Natural killer cell (primary cell): ENCODE results near the gene APLF. TPM values are rescaled to one million over a fixed set of nuclear protein-coding genes. Genes with fewer than 3 reads are reported as not detected.

Experiments used
- ATAC-seq, 3 donors: fragments of 150-1000 bp in 2 of 3; fragments of 200-7000 bp in 1 of 3; cut with Tn5 transposase; 1 replicate in 1 of 3; 2 replicates in 2 of 3; pipeline ENCODE4 v1.10.0; 2021; ENCODE audit warnings: mild to moderate bottlenecking in 2 of 3, moderate library complexity in 2 of 3
- DNase-seq, 2 donors: peaks; one replicate each; pipeline versions ENCODE4 v3.0.0 to v3.0.0-alpha.2; 2013 to 2021; ENCODE audit warnings: mixed read lengths in 1 of 2
- H3K27ac ChIP-seq: one replicate; pipeline ENCODE4 v1.5.1; 2013; ENCODE audit warnings: mild to moderate bottlenecking, low read length
- H3K27me3 ChIP-seq: one replicate; pipeline ENCODE4 v1.6.1; 2013; ENCODE audit warnings: low read length; ENCODE audit not compliant: control insufficient read depth, insufficient read depth
- H3K36me3 ChIP-seq: one replicate; pipeline ENCODE4 v1.6.1; 2013; ENCODE audit warnings: low read length; ENCODE audit not compliant: control insufficient read depth, insufficient read depth
- H3K4me1 ChIP-seq: one replicate; pipeline ENCODE4 v1.6.1; 2013; ENCODE audit warnings: low read length; ENCODE audit not compliant: control insufficient read depth, insufficient read depth
- H3K4me3 ChIP-seq: one replicate; pipeline ENCODE4 v1.5.1; 2013; ENCODE audit warnings: low read length
- H3K9me3 ChIP-seq: one replicate; pipeline ENCODE4 v1.6.1; 2013; ENCODE audit warnings: low read length; ENCODE audit not compliant: control insufficient read depth, insufficient read depth
- H3K27ac Mint-ChIP-seq, 2 donors: one replicate each; pipeline ENCODE4 v1.8.0; 2022; ENCODE audit warnings: mild to moderate bottlenecking in 2 of 2, mixed read lengths in 2 of 2, moderate library complexity in 1 of 2
- H3K27me3 Mint-ChIP-seq, 2 donors: one replicate each; pipeline ENCODE4 v1.8.0; 2022; ENCODE audit warnings: low read depth in 2 of 2, mixed read lengths in 2 of 2
- H3K36me3 Mint-ChIP-seq: one replicate; pipeline ENCODE4 v1.8.0; 2022; ENCODE audit warnings: mixed read lengths
- H3K4me1 Mint-ChIP-seq, 2 donors: one replicate each; pipeline ENCODE4 v1.8.0; 2022; ENCODE audit warnings: mixed read lengths in 2 of 2
- H3K4me3 Mint-ChIP-seq: one replicate; pipeline ENCODE4 v1.8.0; 2022; ENCODE audit warnings: mild to moderate bottlenecking, moderate library complexity, mixed read lengths
- H3K9me3 Mint-ChIP-seq, 2 donors: one replicate each; pipeline ENCODE4 v1.8.0; 2022; ENCODE audit warnings: mixed read lengths in 2 of 2
- CTCF ChIP-seq: fragments of 200-600 bp; IDR thresholded peaks from one replicate; pipeline ENCODE4 v1.8.0; 2022; ENCODE audit warnings: antibody characterized with exemption
- WGBS: methylation state at CpG from one replicate; pipeline ENCODE4 v1.1.7; 2013; ENCODE audit warnings: missing lambda C conversion rate; ENCODE audit not compliant: insufficient coverage; 5-methylcytosine and 5-hydroxymethylcytosine counted together
- intact Hi-C: fragments of 100-400 bp; cut with micrococcal nuclease; formaldehyde crosslinking; loops from one replicate; pipeline ENCODE4 v1.14.2; 2022
- total RNA-seq, 4 donors: library from RNA; stranded (reverse); fragments of 120-200 nt in 1 of 4; gene quantifications; one replicate each; pipeline versions ENCODE4 v1.2.3 to v1.2.4, GENCODE V29; 2013 to 2022

Gene APLF
- total RNA-seq, 3 donors from 2014 or later (not counting 1 experiment from before 2014, with no cell fraction given): 2.2 to 4.3 (median 3.8) TPM

DNA sequence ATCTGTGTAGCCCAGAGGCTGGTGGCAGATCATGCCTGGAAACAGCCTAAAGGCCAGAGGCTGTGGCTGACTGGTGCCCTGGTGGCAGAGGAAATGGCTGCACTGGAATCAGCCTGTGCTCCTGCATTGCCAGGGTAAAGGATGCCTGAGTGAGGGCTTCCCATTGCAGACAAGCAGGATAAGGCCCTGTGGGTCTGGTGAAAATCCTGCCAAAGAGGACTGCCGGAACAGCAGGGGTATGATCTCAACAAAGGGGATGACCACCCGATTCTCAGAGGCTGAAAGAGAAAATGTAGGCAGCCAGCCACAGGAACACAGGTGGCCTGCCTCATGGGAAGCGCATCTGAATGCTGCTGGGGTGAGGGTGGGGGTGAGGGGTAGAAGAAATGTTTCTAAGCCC lies 48.5 kb upstream of the APLF start:
- Histone ChIP-seq H3K4me1 (peaks cover 38% of the 10 kb centered on the region), H3K4me3 (no peak overlapping the region), H3K27ac (peak overlapping the region; percentile 16), H3K36me3 (no peaks in the 10 kb centered on the region), H3K9me3 (no peaks in the 10 kb centered on the region), H3K27me3 (no peaks in the 10 kb centered on the region)
- no peak for TF ChIP-seq CTCF
- ATAC-seq: peak in 2 of 3 donors; percentile 35 to 47
- H3K9me3 Mint-ChIP-seq: no peaks in the 10 kb centered on the region
- no peaks in the 10 kb centered on the region for H3K36me3 Mint-ChIP-seq
- H3K27ac Mint-ChIP-seq: peak overlapping the region; percentile 83 to 87
- H3K4me1 Mint-ChIP-seq: peaks cover 62 to 63% of the 10 kb centered on the region in 2 donors
- H3K4me3 Mint-ChIP-seq: no peak overlapping the region
- DNase-seq: no peak
- H3K27me3 Mint-ChIP-seq: no peaks in the 10 kb centered on the region
- WGBS: 81% methylated on average over 3 of the region's 3 CpGs
- intact Hi-C loops: no loop called here

- DNase-seq (no peak), ATAC-seq (no peak)
- no peaks in the 10 kb centered on the region for H3K27me3 Mint-ChIP-seq
- no peak overlapping the region for H3K4me3 Mint-ChIP-seq
- no peaks in the 10 kb centered on the region for H3K36me3 Mint-ChIP-seq
- intact Hi-C loops: no loop called here
- no peak overlapping the region for H3K4me3 ChIP-seq
- H3K36me3 ChIP-seq: no peaks in the 10 kb centered on the region
- no peaks in the 10 kb centered on the region for H3K9me3 ChIP-seq
- no peaks in the 10 kb centered on the region for H3K27me3 ChIP-seq
- no peaks in the 10 kb centered on the region for H3K9me3 Mint-ChIP-seq
- no peak for TF ChIP-seq CTCF
- H3K27ac ChIP-seq: no peak overlapping the region
- H3K4me1 ChIP-seq: peaks cover 45% of the 10 kb centered on the region
- WGBS: 52% methylated on average over 3 of the region's 3 CpGs
- H3K27ac Mint-ChIP-seq: peak overlapping the region in 1 of 2 donors; percentile 4
- peaks cover 59 to 62% of the 10 kb centered on the region in 2 donors for H3K4me1 Mint-ChIP-seq
These were observed 47.0 kb upstream of the APLF start for GRCh38 chr2:68420254-68420910.

DNA sequence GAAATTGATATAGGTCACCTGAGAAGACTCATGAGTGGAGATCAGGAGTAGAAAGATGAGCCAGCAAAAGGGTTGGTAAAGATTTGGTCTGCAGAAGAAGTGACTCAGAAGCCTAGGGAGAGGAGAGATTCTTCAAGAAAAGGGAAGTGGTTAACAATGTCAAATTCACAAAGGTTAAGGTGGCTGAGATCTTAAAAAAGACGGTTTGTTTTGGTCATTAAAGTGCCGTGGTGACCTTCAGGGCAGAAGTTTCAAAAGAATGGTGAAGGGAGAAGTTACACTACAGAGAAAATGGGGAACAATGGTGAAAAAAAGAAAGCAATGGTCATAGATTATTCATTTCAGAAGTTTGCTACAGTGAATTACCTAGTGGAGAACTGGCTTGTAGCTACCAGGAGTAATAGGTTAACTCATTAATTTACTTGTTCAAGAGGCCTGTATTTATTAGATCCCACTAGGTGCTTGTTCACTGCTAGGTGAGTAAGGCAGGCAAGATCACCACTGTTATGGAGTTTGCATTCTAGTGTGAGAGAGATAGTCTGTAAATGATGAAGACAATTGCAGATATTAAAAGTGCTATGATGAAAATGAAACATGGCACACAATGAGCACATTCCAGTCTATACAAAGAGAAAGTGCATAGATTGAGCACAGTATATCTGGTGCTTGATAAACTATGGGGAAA lies 43.3 kb upstream of the APLF start:
- H3K4me1 Mint-ChIP-seq: peaks cover 41 to 49% of the 10 kb centered on the region in 2 donors
- H3K27me3 Mint-ChIP-seq: no peaks in the 10 kb centered on the region
- no peak for TF ChIP-seq CTCF
- Histone ChIP-seq H3K36me3 (no peaks in the 10 kb centered on the region), H3K4me3 (no peak overlapping the region), H3K27me3 (no peaks in the 10 kb centered on the region), H3K4me1 (peaks cover 43% of the 10 kb centered on the region), H3K9me3 (no peaks in the 10 kb centered on the region), H3K27ac (peak overlapping the region; percentile 67)
- H3K9me3 Mint-ChIP-seq: no peaks in the 10 kb centered on the region
- H3K27ac Mint-ChIP-seq: no peak overlapping the region
- 0% methylated on average over 2 of the region's 2 CpGs for WGBS
- DNase-seq: peak in 1 of 2 donors; percentile 50
- peak; percentile 76 to 84 (median 82) for ATAC-seq
- H3K36me3 Mint-ChIP-seq: no peaks in the 10 kb centered on the region
- intact Hi-C loops: loop anchor here (1.0 to 2.0 kb wide), 4 partner anchors 13 to 62 kb away; no protein-coding TSS in a partner anchor
- no peak overlapping the region for H3K4me3 Mint-ChIP-seq
